Anterior cingulate cortex (tissue), 58 donors: ENCODE data around the gene ZACN.
A peak's percentile ranks its signal among the peaks of the same experiment; 100 is the strongest.

Experiments used
- DNase-seq, 58 donors: peaks; one replicate each; lab custom pipeline; 2025; lab: John Stamatoyannopoulos, UW

Gene ZACN

DNA sequence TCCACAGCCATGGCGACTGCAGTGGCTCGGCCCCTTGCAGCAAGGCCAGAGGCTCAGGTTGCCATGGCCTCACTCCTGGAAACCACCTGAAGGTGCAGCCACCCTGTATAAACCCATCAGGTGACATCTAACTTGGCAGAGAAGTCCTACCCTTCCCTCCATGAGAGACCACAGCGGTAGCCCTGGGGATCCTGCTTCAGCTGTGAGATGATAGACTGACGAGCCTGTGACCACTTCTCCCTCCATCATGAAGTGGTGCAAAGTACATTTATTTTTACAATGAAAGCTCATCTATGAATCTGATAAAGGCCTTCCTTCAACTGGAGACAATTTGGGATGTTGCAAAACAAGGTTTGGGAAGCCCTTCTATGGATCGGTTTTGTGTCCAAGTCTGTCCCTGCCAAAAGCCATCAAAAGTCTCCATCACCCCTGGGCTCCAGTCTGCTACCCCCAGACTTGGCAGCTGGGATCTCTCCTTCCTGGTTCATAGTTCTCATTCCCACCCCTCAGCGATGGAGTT is 1.8 kb downstream of the ZACN start:
- no peak for DNase-seq

DNA sequence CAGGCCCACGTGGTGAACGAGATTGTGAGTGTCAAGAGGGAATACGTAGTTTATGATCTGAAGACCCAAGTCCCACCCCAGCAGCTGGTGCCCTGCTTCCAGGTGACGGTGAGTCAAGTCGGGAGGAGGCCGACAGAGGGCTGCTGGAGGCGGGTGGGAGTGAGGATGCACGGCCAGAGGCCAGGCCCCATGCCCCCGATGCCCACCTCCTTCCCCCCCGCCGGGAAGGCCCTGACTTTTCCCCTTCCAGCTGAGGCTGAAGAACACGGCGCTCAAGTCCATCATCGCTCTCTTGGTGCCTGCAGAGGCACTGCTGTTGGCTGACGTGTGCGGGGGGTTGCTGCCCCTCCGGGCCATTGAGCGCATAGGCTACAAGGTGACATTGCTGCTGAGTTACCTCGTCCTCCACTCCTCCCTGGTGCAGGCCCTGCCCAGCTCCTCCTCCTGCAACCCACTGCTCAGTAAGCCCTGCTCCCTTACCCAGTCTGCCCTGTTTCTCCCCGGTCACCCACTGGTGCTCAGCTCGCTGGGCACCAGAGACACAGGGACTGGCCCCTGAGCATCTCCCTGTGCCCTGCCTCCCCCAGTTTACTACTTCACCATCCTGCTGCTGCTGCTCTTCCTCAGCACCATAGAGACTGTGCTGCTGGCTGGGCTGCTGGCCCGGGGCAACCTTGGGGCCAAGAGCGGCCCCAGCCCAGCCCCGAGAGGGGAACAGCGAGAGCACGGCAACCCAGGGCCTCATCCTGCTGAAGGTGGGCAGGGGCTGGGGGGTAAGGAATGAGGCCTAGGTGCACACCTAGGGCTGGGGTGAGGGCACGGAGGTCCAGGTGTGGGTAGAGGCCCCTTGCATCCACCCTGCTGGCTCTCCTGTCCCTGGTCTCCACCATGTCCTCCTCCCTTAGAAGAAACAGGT is 2.6 kb downstream of the ZACN start:
- DNase-seq = no peak

- DNase-seq = peak in 1 of 58 donors; percentile 20
Observed at GRCh38 chr17:76082326-76083251, 3.6 kb downstream of the ZACN start.

DNA sequence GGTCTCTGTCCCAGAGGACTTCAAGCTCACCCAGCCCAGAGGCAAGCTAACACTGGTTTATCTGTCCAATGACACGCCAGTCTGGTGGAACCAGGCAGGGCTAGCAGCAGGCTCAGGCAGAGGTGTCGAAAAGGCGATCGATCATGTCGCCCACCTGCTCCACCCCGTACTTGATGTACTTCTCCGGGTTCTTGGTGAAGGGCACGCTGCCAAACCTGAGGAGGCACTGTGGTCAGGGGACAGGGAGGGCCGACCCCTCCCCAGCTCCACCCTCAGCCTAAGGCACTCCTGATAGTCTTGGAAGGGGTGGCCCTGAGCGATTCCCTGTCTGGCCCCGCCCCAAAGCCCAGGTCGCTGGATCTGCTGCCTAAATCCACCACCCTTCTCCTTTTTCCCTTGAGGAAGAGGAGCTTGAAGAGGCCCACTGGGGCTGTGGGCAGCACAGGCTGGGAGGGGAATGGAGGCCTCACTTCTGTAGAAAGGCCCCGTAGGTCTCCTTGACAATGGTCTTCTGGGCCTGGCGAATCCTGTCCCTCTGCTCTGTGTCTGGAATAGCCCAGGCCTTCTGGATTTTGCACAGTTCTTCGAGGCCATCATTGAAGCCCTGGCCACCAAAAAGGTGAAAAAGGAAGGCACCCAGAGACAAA is 4.7 kb downstream of the ZACN start:
- DNase-seq = no peak

DNA sequence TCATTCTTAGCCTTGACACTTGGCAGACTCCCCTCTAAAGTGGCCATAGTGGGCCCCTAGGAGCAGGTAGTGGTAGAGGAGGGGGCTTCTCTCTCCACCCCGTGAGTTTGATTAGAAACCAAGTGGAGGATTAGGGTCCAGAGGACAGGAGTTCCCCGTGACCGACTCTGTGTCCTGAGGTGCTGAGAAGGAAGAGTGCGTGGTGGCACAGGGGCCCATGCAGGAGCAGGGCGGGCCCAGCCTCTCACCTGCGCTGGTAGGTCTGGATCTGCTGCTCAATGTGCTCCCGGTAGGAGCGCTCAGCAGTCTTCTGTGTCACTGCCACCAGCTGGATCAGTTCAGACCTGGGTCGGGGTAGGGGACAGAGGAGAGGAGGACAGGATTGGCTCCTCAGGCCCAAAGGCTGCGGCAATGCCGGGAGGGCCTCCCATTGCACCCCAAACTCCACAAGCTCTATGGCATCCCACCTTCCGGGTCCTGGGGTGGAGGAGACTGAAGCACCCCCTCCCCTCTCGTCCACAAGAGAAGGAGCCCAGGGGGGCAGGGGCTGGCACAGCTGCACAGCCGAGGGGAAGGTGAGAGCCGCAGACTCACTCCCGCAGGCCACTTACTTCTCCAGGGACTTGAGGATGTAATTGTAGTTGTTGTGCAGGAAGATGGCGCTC is 6.2 kb downstream of the ZACN start:
- no peak for DNase-seq

DNA sequence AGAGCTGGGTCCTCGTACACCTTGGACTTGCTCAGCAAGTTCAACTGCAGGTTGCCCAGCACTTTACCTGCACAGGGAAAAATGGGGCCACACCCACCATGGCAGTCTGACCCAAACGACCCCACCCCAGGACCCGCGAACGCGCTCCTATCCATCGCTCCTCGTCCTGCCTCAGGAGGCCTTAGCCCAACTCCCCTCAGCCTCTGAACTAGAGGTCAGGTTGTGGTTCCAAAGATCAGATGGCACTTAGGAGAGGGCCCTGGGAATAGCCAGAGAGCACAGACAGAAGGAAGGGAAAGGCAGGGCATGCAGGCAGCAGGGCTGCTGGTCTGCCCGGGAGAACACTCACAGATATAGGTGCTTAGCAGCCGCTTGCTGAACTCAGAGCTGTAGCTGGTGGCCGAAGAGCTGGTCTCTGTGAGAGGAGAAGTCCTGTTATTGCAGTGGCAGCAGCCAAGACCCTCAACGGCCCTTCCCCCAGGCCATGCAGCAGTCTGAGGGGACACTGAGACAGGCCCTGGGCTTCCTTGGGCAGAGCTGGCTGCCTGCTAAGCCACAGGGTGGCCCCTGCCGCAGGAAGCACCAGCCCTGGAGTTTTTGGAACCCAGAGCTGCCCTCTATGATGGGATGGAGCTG is 6.9 kb downstream of the ZACN start:
- DNase-seq = no peak

- no peak for DNase-seq
Observed at GRCh38 chr17:76086384-76086783, 7.4 kb downstream of the ZACN start.

DNA sequence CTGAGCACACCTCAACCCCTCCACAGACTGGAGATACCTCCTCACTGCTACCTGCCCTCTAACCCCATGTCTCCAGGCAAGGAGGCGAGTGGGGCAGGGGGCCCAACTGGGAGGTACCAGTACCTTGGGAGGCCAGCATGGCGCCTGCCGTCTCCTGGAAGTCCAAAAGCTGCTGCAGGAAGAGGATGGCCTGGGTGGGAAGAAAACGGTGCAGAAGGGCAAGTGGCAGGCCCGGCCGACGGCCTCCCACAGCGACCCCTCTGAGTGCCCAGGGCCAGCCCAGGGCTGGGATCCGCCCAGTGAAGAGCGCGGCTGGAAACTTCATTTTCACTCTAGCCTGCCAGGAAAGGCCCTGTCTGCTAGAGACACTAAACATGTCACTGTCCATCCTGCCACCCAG is 8.5 kb downstream of the ZACN start:
- no peak for DNase-seq

GRCh38 chr17:76088041-76088867 is 9.3 kb downstream of the ZACN start:
- DNase-seq = no peak

DNA sequence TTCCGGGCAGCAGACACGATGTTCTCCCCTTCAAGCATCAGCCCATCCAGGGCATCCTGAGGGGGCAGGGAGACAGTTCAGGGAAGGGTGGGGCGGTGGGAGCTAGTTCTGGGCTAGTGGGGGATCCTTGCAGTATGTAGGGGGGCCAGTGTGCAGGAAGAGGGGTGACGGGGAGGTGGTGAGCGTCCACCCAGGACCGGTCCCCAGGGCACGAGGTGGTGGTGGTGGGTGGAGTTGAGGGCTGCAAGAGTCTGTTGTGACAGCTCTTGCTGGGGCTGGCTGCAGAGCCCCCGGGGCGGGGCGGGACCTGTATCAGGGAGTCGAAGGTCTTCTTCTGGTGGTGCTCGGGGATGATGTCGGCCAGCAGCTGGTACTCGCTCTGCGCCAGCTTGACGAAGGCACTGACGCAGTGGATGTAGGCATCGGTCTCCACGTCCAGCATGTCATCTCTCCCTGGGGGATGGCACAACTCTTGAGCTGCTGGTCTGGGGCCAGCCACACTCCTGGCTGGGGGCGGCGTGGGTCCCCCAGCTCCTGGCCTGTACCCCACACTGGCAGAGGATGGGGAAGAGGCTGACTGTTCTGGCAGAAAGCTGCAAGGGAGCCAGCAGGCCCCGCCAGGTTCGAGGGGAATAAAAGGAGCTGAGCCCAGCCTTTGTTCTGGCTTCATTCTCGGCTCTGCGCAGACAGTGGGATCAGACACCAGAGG is 10.0 kb downstream of the ZACN start:
- DNase-seq = no peak

DNA sequence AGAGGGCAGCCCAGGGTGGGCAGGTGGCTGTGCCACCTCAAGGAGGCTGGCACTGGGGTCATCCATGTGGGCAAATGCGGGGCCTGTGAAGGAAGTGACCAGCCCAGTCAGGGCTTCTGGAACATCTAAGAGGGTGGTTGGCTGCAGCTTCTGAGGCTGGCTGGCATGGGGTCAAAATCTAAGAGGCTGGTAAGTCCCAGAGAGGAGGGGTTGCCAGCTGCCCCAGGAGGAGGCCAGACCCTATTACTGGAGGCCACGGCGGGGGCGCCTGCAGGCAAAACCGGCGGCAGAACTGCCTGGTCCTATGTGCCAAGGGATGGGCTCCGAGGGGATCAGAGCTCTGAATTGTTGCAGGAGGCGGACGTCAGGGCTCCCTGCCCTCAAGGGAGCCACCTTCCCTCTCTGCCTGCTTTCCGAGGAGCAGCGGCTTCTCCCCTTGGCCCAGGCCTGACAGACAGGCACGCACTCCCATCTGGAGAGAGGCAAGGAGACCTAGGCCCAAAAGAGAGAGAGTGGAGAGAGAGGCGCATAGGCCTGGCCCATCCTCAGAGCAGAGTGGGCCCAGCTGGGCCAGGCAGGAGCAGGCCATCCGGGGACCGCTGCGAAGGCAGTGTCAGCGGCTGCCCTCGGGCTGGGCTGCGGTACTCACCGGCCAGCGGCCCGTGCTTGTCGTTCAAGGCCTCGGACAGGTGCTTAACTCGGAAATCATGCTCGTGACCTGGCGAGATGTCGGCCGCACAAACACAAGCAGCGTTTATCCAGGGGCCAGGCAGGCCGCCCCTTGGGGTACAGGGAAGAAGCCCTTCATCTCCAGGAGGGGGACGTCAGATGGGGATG is 10.9 kb downstream of the ZACN start:
- DNase-seq = no peak

GRCh38 chr17:76090517-76091129 is 11.6 kb downstream of the ZACN start:
- no peak for DNase-seq

- peak in 2 of 58 donors; percentile 20 to 26 for DNase-seq
Observed at GRCh38 chr17:76091526-76092286, 12.7 kb downstream of the ZACN start.

DNA sequence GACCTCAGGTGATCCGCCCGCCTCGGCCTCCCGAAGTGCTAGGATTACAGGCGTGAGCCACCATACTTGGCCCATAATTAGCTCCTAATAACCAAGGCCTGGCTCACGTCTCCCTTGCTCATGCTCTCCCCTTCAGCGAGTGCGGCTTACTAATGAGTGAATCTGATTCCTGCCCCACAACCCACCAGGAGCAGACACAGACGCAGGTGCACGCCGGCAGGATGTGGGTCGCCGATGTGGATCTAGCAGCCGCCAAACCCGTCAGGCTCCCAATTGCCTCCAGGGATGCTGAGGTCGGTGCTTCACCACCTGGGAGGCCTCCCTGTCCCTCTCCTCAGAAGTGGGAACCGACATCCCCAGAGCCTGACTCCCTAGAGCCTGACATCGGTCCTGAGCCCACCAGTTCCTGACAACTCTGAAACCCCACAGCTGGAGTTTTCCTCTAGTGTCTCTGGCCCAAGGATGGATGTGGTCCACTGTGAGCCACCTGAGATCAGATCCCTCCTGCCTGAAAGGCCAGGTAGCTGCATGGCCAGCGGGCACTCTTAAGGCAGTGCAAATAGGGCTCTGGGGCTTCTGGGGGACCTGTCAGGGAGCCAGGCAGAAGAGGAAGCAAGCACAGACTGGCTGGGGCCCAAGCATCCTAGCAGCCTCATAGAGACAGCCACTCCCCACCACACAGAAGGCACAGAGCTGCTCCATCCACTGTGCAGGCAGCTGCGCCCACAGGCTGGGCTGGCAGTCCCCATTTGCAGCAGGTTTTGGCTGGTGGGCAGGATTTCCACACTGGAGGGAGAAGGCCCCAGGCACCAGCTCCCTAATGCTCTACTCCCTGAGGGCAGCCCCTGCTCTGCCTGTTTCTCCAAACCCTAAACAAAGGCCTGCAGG is 13.8 kb downstream of the ZACN start:
- peak in 2 of 58 donors; percentile 16 to 26 for DNase-seq

GRCh38 chr17:76094046-76094445 is 15.1 kb downstream of the ZACN start:
- DNase-seq = no peak
